ENCODE measurements around the gene NCKAP5.
"Not testable (repeated sequence)": the region's sequence is repeated elsewhere in the genome, so short reads cannot be mapped to it uniquely, and the experiment has no call there.

Gene NCKAP5

GRCh38 chr2:133252780-133253355 is 315.4 kb downstream of the NCKAP5 start:
- no peak for FAIRE-seq
- no peak for DNase-seq (ENCODE audit: extremely low spot score, insufficient read length, low read depth)

- FAIRE-seq: no peak
These were observed 318.9 kb downstream of the NCKAP5 start for GRCh38 chr2:133249362-133249761.

GRCh38 chr2:133248264-133248663 is 320.0 kb downstream of the NCKAP5 start:
- DNase-seq (ENCODE audit: extremely low spot score, insufficient read length, low read depth) (no peak), FAIRE-seq (no peak)

More at GRCh38 chr2:133249362-133249761, 318.9 kb downstream of the NCKAP5 start:
- DNase-seq (ENCODE audit: extremely low spot score, insufficient read length, low read depth): no peak

GRCh38 chr2:133247631-133248030 is 320.6 kb downstream of the NCKAP5 start:
- FAIRE-seq: peak; percentile 12

GRCh38 chr2:133241224-133241571 is 327.1 kb downstream of the NCKAP5 start:
- no peak for DNase-seq (ENCODE audit: extremely low spot score, insufficient read length, low read depth)
- no peak for FAIRE-seq

More at GRCh38 chr2:133247631-133248030, 320.6 kb downstream of the NCKAP5 start:
- no peak for DNase-seq (ENCODE audit: extremely low spot score, insufficient read length, low read depth)

- DNase-seq (ENCODE audit: extremely low spot score, insufficient read length, low read depth) (no peak), FAIRE-seq (no peak)
These were observed 327.6 kb downstream of the NCKAP5 start for GRCh38 chr2:133240491-133241223.

GRCh38 chr2:133235968-133236367 is 332.3 kb downstream of the NCKAP5 start:
- DNase-seq (ENCODE audit: extremely low spot score, insufficient read length, low read depth) (no peak), FAIRE-seq (no peak)

- no peak for DNase-seq (ENCODE audit: extremely low spot score, insufficient read length, low read depth)
- no peak for FAIRE-seq
These were observed 335.7 kb downstream of the NCKAP5 start for GRCh38 chr2:133232556-133232955.

GRCh38 chr2:133231264-133231663 is 337.0 kb downstream of the NCKAP5 start:
- DNase-seq (ENCODE audit: extremely low spot score, insufficient read length, low read depth): no peak

GRCh38 chr2:133229974-133230373 is 338.3 kb downstream of the NCKAP5 start:
- FAIRE-seq (no peak), DNase-seq (ENCODE audit: extremely low spot score, insufficient read length, low read depth) (no peak)

More at GRCh38 chr2:133231264-133231663, 337.0 kb downstream of the NCKAP5 start:
- no peak for FAIRE-seq

GRCh38 chr2:133223226-133223625 is 345.0 kb downstream of the NCKAP5 start:
- DNase-seq (ENCODE audit: extremely low spot score, insufficient read length, low read depth) (no peak), FAIRE-seq (no peak)

GRCh38 chr2:133221398-133221797 is 346.9 kb downstream of the NCKAP5 start:
- FAIRE-seq (no peak), DNase-seq (ENCODE audit: extremely low spot score, insufficient read length, low read depth) (no peak)

GRCh38 chr2:133218204-133218603 is 350.1 kb downstream of the NCKAP5 start:
- DNase-seq (ENCODE audit: extremely low spot score, insufficient read length, low read depth) (no peak), FAIRE-seq (no peak)

GRCh38 chr2:133215477-133215876 is 352.8 kb downstream of the NCKAP5 start:
- no peak for DNase-seq (ENCODE audit: extremely low spot score, insufficient read length, low read depth)
- no peak for FAIRE-seq

- DNase-seq (ENCODE audit: extremely low spot score, insufficient read length, low read depth) (no peak), FAIRE-seq (no peak)
These were observed 354.6 kb downstream of the NCKAP5 start for GRCh38 chr2:133213651-133214050.

GRCh38 chr2:133209325-133209724 is 358.9 kb downstream of the NCKAP5 start:
- FAIRE-seq: no peak
- DNase-seq (ENCODE audit: extremely low spot score, insufficient read length, low read depth): no peak

- not testable (repeated sequence) for FAIRE-seq; DNase-seq (ENCODE audit: extremely low spot score, insufficient read length, low read depth)
These were observed 361.6 kb downstream of the NCKAP5 start for GRCh38 chr2:133206666-133207065.

GRCh38 chr2:133204421-133204820 is 363.8 kb downstream of the NCKAP5 start:
- DNase-seq (ENCODE audit: extremely low spot score, insufficient read length, low read depth) (no peak), FAIRE-seq (no peak)

- DNase-seq (ENCODE audit: extremely low spot score, insufficient read length, low read depth): no peak
- FAIRE-seq: no peak
These were observed 367.4 kb downstream of the NCKAP5 start for GRCh38 chr2:133200684-133201421.

- no peak for FAIRE-seq
- no peak for DNase-seq (ENCODE audit: extremely low spot score, insufficient read length, low read depth)
These were observed 369.6 kb downstream of the NCKAP5 start for GRCh38 chr2:133198678-133199077.

GRCh38 chr2:133197156-133197555 is 371.1 kb downstream of the NCKAP5 start:
- DNase-seq (ENCODE audit: extremely low spot score, insufficient read length, low read depth): no peak
- no peak for FAIRE-seq
